Activated naive CD4-positive, alpha-beta T cell treated with anti-CD3 and anti-CD28 coated beads, Interleukin-2, amount 50 U/mL, for 72 hours (primary cell): ENCODE measurements around the gene UBXN2A. TPM values are rescaled to one million over a fixed set of nuclear protein-coding genes. Genes with fewer than 3 reads are reported as not detected.
A peak's percentile ranks its signal among the peaks of the same experiment; 100 is the strongest.

ENCODE experiments used
- ATAC-seq, 2 donors: fragments of 150-1000 bp; cut with Tn5 transposase; 2 replicates each; pipeline ENCODE4 v1.10.0; 2021; ENCODE audit warnings: mild to moderate bottlenecking in 2 of 2, moderate library complexity in 2 of 2
- DNase-seq, 2 donors: peaks; one replicate each; pipeline ENCODE4 v3.0.0; 2021 to 2022; ENCODE audit warnings: low spot score in 2 of 2
- H3K27ac Mint-ChIP-seq, 2 donors: one replicate each; pipeline ENCODE4 v1.8.0; 2022; ENCODE audit warnings: mild to moderate bottlenecking in 2 of 2, mixed read lengths in 2 of 2
- H3K36me3 Mint-ChIP-seq, 2 donors: one replicate each; pipeline ENCODE4 v1.8.0; 2022; ENCODE audit warnings: mixed read lengths in 2 of 2
- H3K9me3 Mint-ChIP-seq, 2 donors: one replicate each; pipeline ENCODE4 v1.8.0; 2022; ENCODE audit warnings: mixed read lengths in 2 of 2
- total RNA-seq, 2 donors: library from RNA; stranded (reverse); gene quantifications; one replicate each; pipeline ENCODE4 v1.2.3, GENCODE V29; 2022

UBXN2A gene
- total RNA-seq, 2 donors from 2014 or later = 9.3 to 13.0 TPM

GRCh38 chr2:24048769-24049484, 108.7 kb downstream of the UBXN2A start:
- DNase-seq (no peak), ATAC-seq (no peak)

DNA sequence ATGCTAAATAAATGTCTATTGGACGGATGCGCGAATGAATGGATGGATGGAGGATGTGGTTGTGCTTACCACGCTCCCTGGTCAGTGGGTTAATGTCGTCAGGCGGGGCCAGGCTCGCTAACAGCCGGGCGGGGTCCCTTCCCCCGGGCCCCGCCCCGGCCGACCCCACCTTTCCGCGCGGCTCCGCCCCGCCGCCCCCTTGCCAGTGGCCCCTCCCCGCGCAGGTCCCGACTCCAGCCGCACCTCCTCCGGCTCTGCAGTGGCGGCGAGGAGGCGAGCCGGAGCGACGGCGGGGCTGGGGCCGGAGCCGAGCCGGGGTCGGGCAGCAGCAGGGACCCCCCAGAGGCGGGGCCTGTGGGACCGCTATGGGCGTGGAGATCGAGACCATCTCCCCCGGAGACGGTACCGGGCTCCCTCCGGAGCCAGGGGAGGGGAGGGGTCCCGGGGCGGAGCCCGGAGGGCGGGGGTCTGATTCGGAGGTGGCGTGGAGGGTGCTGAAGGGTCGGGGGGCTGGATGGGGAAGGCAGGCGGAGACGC, 109.3 kb downstream of the UBXN2A start, which contains the start of gene FKBP1B:
TSS of gene FKBP1B (plus strand) at position 257 of the 537 bp plus-strand sequence. CDS start at position 366, 109 bp downstream.
- ATAC-seq = peak; percentile 2 to 50
- Mint-ChIP-seq H3K36me3 (peaks cover 6 to 9% of the 10 kb centered on the region in 2 donors), H3K27ac (no peak within 1 kb of the TSS), H3K9me3 (no peaks in the 10 kb centered on the region)
- peak in 1 of 2 donors; percentile 65 for DNase-seq

More at GRCh38 chr2:24048769-24049484, 108.7 kb downstream of the UBXN2A start:
- no peak overlapping the region for H3K27ac Mint-ChIP-seq
- peaks cover 6 to 9% of the 10 kb centered on the region in 2 donors for H3K36me3 Mint-ChIP-seq
- H3K9me3 Mint-ChIP-seq = no peaks in the 10 kb centered on the region

DNA sequence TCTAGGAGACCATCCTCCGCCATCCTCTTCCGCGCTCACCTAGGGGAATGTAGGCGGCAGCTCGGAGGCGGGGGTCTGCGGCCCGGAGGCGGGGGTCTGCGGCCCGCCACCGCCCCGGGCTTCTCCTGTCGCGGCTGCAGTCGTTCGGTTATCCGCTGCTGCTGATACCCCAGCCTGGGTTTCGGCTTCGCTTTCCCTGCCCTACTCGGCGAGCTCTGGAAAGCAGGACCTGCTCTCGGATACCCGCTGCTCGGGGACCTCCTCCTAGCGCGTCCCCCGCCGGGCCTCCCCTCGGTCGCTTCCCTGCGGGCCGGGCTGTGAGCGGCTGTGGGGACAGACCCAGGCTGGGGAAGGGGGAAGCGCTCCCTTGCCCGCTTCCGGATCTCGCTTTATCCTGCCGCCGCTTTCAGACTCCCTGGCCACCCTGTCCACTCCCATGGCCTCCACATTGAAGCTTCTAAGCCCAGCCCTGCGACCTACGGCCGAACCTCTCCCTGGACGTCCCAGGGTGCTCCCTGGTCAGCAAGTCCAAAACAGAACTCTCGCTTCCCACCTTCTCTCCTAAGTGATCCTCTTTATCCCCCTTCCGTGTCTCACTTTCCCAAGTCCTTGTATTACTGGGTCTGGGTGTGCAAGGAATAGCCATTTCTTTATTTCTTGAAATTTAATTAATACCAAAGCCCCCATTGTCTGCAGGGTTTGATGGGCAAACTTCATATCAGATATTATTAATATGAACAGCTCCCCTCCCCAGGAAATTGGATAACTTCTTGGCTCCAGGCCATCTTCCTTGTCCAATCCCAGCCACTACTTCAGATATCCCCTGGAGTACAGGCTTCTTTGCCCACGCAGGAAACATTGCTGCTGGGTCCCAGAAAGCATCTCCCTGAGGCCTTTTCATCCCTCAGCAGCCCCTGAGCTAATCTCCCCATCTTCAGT, 110.0 kb downstream of the UBXN2A start:
- DNase-seq = peak in 1 of 2 donors; percentile 14
- no peak for ATAC-seq
- Mint-ChIP-seq H3K27ac (no peak overlapping the region), H3K36me3 (peaks cover 6 to 9% of the 10 kb centered on the region in 2 donors), H3K9me3 (no peaks in the 10 kb centered on the region)

GRCh38 chr2:24051833-24052232, 111.6 kb downstream of the UBXN2A start:
- no peak overlapping the region for H3K27ac Mint-ChIP-seq
- H3K9me3 Mint-ChIP-seq = no peaks in the 10 kb centered on the region
- peaks cover 6 to 9% of the 10 kb centered on the region in 2 donors for H3K36me3 Mint-ChIP-seq
- no peak for ATAC-seq
- no peak for DNase-seq

DNA sequence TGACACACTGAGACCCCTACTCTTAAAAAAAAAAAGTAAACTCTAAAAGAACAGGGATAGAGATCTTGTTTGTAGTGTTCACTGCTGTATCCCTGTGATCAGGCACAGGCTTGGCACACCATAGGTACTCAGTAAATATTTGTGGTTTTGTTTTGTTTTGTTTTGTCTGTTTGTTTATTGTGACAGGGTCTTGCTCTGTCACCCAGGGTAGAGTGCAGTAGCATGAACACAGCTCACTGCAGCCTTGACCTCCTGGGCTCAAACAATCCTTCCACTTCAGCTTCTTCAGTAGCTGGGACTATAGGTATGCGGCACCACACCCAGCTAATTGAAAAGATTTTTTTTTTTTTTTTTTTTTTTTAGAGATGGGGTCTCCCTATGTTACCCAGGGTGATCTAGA, 112.7 kb downstream of the UBXN2A start:
- H3K9me3 Mint-ChIP-seq = no peaks in the 10 kb centered on the region
- H3K27ac Mint-ChIP-seq = no peak overlapping the region
- ATAC-seq (no peak), DNase-seq (no peak)
- no peaks in the 10 kb centered on the region for H3K36me3 Mint-ChIP-seq

Other genes with a start within 250 kb of the UBXN2A start
- gene ATAD2B, start 13.3 kb upstream of the UBXN2A start, total RNA-seq = 10 to 100 TPM; 16.1 to 16.7 TPM
- gene MFSD2B, start 69.6 kb downstream of the UBXN2A start, total RNA-seq = under 1 TPM in 1 of 2 donors, not detected in 1; 0.16 TPM
- gene WDCP, start 106.9 kb downstream of the UBXN2A start, total RNA-seq = 10 to 100 TPM; 16.9 to 24.5 TPM
- gene FKBP1B, start 109.3 kb downstream of the UBXN2A start, total RNA-seq = 1 to 10 TPM in 1 of 2 donors, under 1 TPM in 1; 0.64 to 1.4 TPM
- gene SF3B6, start 135.9 kb downstream of the UBXN2A start, total RNA-seq = 100 to 1,000 TPM; 137 to 171 TPM
- 1 to 10 TPM; 1.8 to 2.6 TPM for gene TP53I3, start 144.4 kb downstream of the UBXN2A start, total RNA-seq
- not detected for gene PFN4, start 182.9 kb downstream of the UBXN2A start, total RNA-seq
- 1 to 10 TPM; 5.8 to 7.9 TPM for gene FAM228B, start 183.0 kb downstream of the UBXN2A start, total RNA-seq
- gene FAM228A, start 234.6 kb downstream of the UBXN2A start, total RNA-seq = under 1 TPM; 0.14 to 0.30 TPM